K562 (cell line): Measurements from ENCODE around the gene DDAH2.

Source experiments
- NRF1 ChIP-seq, 2 experiments: fragments of 450-650 bp; IDR thresholded peaks in 1 of 2; conservative IDR thresholded peaks in 1 of 2; 2 replicates each; pipeline ENCODE4 v1.6.1; 2014; ENCODE audit warnings: mild to moderate bottlenecking in 2 of 2
- POLR2AphosphoS5 ChIP-seq: IDR thresholded peaks from 2 replicates; pipeline ENCODE4 v1.6.1; 2011; ENCODE audit warnings: mild to moderate bottlenecking, low read depth, low read length, moderate library complexity; ENCODE audit not compliant: control insufficient read depth, insufficient read depth
- TF ChIP-seq, protein P1 (sequence below): sonication (generic); formaldehyde crosslinking; IDR thresholded peaks from 2 replicates; pipeline ENCODE4 v1.5.0; 2020; ENCODE audit warnings: missing genetic modification reagents
- TF ChIP-seq, protein P2 (sequence below): sonication (generic); IDR thresholded peaks from 2 replicates; pipeline ENCODE4 v1.6.1; 2016
- TF ChIP-seq, protein P3 (sequence below): sonication (generic); formaldehyde crosslinking; IDR thresholded peaks from 2 replicates; pipeline ENCODE4 v1.8.0; 2023; ENCODE audit warnings: missing genetic modification reagents, mild to moderate bottlenecking, borderline replicate concordance

DNA sequence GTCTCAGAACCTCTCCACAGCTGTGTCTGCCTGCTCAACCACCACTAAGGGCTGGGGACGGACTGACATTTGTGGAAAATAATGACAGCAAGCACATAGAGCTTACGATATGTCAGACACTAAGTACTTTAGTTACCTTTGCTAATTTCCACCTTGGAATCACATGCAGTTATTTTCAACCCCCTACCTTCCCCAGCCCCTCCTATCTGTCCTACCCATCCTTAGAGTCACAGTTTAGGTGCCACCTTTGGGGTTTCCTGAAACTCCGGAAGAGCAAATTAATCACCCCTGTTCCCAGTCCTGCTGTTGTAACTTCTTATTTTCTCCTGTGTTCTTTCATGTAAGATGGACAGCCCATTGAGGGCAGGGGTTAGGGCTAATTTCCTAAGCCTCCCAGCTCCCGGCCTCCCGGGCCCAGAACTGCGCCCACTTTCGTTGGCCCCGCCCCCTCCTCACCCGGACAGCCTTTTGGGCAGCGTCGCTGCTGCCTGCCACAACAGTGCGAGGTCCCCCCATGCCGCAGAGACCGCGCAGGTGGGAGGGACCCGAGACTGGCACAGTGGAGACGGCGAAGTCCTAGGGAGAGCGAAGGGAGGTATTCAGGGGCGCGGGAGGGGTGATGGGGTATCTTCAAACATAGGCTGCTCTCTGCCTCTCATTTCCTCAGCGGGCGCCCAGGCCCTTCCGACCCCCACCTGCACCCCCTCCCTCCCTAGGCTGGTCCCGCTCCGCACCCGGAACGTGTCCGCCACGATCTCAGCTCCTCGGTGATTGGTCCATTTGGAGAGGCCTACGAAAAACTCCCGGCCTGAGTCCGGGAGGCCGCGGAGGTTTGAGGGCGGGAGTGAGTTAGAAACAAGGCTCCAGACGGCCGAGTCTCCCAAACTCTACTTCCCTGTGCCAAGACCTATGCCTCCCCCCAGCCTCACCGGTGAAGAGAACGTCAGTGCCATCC lies 1.1 kb downstream of the DDAH2 start:
- TF ChIP-seq, protein P1, sequence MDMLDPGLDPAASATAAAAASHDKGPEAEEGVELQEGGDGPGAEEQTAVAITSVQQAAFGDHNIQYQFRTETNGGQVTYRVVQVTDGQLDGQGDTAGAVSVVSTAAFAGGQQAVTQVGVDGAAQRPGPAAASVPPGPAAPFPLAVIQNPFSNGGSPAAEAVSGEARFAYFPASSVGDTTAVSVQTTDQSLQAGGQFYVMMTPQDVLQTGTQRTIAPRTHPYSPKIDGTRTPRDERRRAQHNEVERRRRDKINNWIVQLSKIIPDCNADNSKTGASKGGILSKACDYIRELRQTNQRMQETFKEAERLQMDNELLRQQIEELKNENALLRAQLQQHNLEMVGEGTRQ (CRISPR knock-in tag): no peak
- TF ChIP-seq NRF1 (conservative IDR thresholded peaks at IDR 0.05 in 1 of 2, IDR thresholded peaks at IDR 0.05 in 1 of 2): no peak; a peak in 1 of 4 replicates
- TF ChIP-seq, protein P2, sequence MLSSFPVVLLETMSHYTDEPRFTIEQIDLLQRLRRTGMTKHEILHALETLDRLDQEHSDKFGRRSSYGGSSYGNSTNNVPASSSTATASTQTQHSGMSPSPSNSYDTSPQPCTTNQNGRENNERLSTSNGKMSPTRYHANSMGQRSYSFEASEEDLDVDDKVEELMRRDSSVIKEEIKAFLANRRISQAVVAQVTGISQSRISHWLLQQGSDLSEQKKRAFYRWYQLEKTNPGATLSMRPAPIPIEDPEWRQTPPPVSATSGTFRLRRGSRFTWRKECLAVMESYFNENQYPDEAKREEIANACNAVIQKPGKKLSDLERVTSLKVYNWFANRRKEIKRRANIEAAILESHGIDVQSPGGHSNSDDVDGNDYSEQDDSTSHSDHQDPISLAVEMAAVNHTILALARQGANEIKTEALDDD: no peak
- TF ChIP-seq POLR2AphosphoS5: no peak
- TF ChIP-seq, protein P3, sequence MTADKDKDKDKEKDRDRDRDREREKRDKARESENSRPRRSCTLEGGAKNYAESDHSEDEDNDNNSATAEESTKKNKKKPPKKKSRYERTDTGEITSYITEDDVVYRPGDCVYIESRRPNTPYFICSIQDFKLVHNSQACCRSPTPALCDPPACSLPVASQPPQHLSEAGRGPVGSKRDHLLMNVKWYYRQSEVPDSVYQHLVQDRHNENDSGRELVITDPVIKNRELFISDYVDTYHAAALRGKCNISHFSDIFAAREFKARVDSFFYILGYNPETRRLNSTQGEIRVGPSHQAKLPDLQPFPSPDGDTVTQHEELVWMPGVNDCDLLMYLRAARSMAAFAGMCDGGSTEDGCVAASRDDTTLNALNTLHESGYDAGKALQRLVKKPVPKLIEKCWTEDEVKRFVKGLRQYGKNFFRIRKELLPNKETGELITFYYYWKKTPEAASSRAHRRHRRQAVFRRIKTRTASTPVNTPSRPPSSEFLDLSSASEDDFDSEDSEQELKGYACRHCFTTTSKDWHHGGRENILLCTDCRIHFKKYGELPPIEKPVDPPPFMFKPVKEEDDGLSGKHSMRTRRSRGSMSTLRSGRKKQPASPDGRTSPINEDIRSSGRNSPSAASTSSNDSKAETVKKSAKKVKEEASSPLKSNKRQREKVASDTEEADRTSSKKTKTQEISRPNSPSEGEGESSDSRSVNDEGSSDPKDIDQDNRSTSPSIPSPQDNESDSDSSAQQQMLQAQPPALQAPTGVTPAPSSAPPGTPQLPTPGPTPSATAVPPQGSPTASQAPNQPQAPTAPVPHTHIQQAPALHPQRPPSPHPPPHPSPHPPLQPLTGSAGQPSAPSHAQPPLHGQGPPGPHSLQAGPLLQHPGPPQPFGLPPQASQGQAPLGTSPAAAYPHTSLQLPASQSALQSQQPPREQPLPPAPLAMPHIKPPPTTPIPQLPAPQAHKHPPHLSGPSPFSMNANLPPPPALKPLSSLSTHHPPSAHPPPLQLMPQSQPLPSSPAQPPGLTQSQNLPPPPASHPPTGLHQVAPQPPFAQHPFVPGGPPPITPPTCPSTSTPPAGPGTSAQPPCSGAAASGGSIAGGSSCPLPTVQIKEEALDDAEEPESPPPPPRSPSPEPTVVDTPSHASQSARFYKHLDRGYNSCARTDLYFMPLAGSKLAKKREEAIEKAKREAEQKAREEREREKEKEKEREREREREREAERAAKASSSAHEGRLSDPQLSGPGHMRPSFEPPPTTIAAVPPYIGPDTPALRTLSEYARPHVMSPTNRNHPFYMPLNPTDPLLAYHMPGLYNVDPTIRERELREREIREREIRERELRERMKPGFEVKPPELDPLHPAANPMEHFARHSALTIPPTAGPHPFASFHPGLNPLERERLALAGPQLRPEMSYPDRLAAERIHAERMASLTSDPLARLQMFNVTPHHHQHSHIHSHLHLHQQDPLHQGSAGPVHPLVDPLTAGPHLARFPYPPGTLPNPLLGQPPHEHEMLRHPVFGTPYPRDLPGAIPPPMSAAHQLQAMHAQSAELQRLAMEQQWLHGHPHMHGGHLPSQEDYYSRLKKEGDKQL (CRISPR knock-in tag): no peak
